SK-N-SH treated with all-trans-retinoic acid at 6 μM for 48 hours (cell line): ENCODE results near the gene ASAH2.

Experiments
- ATAC-seq: fragments of 200-7000 bp; cut with Tn5 transposase; 3 replicates; pipeline ENCODE4 v1.9.1; 2020; ENCODE audit warnings: mild to moderate bottlenecking, moderate library complexity
- ARNTL ChIP-seq: fragments of 450-650 bp; formaldehyde crosslinking; IDR thresholded peaks from 2 replicates; pipeline ENCODE4 v1.5.0; 2020; ENCODE audit warnings: low read depth, mild to moderate bottlenecking, moderate library complexity, borderline replicate concordance
- BACH2 ChIP-seq: fragments of 250-450 bp; sonication (Bioruptor Pico); IDR thresholded peaks from 2 replicates; pipeline ENCODE4 v1.9.0; 2021; ENCODE audit warnings: mild to moderate bottlenecking, borderline replicate concordance
- CSDC2 ChIP-seq: fragments of 250-450 bp; sonication (Bioruptor Pico); IDR thresholded peaks from 2 replicates; pipeline ENCODE4 v1.5.0; 2020; ENCODE audit warnings: mild to moderate bottlenecking, moderate library complexity
- ESRRG ChIP-seq: fragments of 250-450 bp; sonication (Bioruptor Pico); IDR thresholded peaks from 2 replicates; pipeline ENCODE4 v1.6.1; 2021; ENCODE audit warnings: mild to moderate bottlenecking
- GLIS3 ChIP-seq: fragments of 250-450 bp; sonication (Bioruptor Pico); IDR thresholded peaks from 2 replicates; pipeline ENCODE4 v1.5.0; 2020; ENCODE audit warnings: mild to moderate bottlenecking, moderate library complexity
- OSR1 ChIP-seq: fragments of 250-450 bp; sonication (Bioruptor Pico); IDR thresholded peaks from 2 replicates; pipeline ENCODE4 v1.8.0; 2022; ENCODE audit warnings: moderate library complexity, mild to moderate bottlenecking, inconsistent platforms
- PPARA ChIP-seq: fragments of 250-450 bp; sonication (Bioruptor Pico); IDR thresholded peaks from 2 replicates; pipeline ENCODE4 v1.5.0; 2020; ENCODE audit warnings: mild to moderate bottlenecking, borderline replicate concordance
- RARB ChIP-seq: fragments of 250-450 bp; sonication (Bioruptor Pico); IDR thresholded peaks from 2 replicates; pipeline ENCODE4 v1.8.0; 2021; ENCODE audit warnings: mild to moderate bottlenecking, moderate library complexity
- SNAI2 ChIP-seq: fragments of 250-450 bp; sonication (Bioruptor Pico); IDR thresholded peaks from 2 replicates; pipeline ENCODE4 v1.5.0; 2020; ENCODE audit warnings: mild to moderate bottlenecking, moderate library complexity
- TCF4 ChIP-seq: fragments of 250-450 bp; sonication (Bioruptor Pico); IDR thresholded peaks from 2 replicates; pipeline ENCODE4 v1.8.0; 2021; ENCODE audit warnings: mild to moderate bottlenecking, moderate library complexity, borderline replicate concordance
- TOX ChIP-seq: fragments of 250-450 bp; sonication (Bioruptor Pico); IDR thresholded peaks from 2 replicates; pipeline ENCODE4 v1.8.0; 2021; ENCODE audit warnings: mild to moderate bottlenecking, moderate library complexity, borderline replicate concordance
- ZFP3 ChIP-seq: fragments of 250-450 bp; sonication (Bioruptor Pico); IDR thresholded peaks from 2 replicates; pipeline ENCODE4 v1.5.0; 2020; ENCODE audit warnings: mild to moderate bottlenecking, moderate library complexity
- ZFP30 ChIP-seq: fragments of 450-650 bp; formaldehyde crosslinking; IDR thresholded peaks from 2 replicates; pipeline ENCODE4 v1.5.0; 2022; ENCODE audit warnings: mild to moderate bottlenecking, moderate library complexity
- ZNF565 ChIP-seq: fragments of 450-650 bp; formaldehyde crosslinking; conservative IDR thresholded peaks from 2 replicates; pipeline ENCODE4 v1.5.0; 2020; ENCODE audit warnings: low read depth, mild to moderate bottlenecking, moderate library complexity
- ZNF70 ChIP-seq: fragments of 450-650 bp; formaldehyde crosslinking; IDR thresholded peaks from 2 replicates; pipeline ENCODE4 v1.5.0; 2020; ENCODE audit warnings: mild to moderate bottlenecking, moderate library complexity
- ZNF8 ChIP-seq: fragments of 450-650 bp; formaldehyde crosslinking; IDR thresholded peaks from 2 replicates; pipeline ENCODE4 v1.5.0; 2020; ENCODE audit warnings: mild to moderate bottlenecking, moderate library complexity
- TF ChIP-seq, protein P1 (sequence below): fragments of 250-450 bp; sonication (Bioruptor Pico); IDR thresholded peaks from 2 replicates; pipeline ENCODE4 v1.5.0; 2020; ENCODE audit warnings: mild to moderate bottlenecking, moderate library complexity
- TF ChIP-seq, protein P2 (sequence below): fragments of 250-450 bp; sonication (Bioruptor Pico); IDR thresholded peaks from 2 replicates; pipeline ENCODE4 v1.5.1; 2020; ENCODE audit warnings: low read depth, mild to moderate bottlenecking, moderate library complexity
- TF ChIP-seq, protein P3 (sequence below): fragments of 250-450 bp; sonication (Bioruptor Pico); IDR thresholded peaks from 2 replicates; pipeline ENCODE4 v1.5.1; 2021; ENCODE audit warnings: mild to moderate bottlenecking, moderate library complexity
- TF ChIP-seq, protein P4 (sequence below): fragments of 250-450 bp; sonication (Bioruptor Pico); IDR thresholded peaks from 2 replicates; pipeline ENCODE4 v1.8.0; 2020; ENCODE audit warnings: mild to moderate bottlenecking, moderate library complexity, borderline replicate concordance

ASAH2 gene

DNA sequence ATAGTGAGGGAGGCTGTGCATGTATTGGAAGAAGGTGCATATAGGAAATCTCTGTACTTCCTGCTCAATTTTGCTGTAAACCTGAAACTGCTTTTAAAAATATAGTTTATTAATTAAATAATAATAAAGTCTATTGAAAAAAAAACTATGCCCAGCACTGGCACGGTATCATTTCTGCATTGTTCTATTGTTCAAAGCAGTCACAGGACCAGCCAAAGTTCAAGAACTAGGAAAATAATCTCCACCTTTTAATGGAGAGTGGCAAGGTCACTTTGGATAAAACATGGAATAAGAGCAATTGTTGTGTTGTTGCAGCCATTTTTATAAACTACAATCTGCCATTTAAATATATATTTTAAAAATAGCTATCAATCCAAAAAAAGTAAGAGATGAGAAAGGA lies 24.7 kb downstream of the ASAH2 start:
- TF ChIP-seq TOX (CRISPR knock-in tag) = no peak
- TF ChIP-seq ZFP30 (CRISPR knock-in tag) = no peak
- no peak for TF ChIP-seq PPARA (CRISPR knock-in tag)
- TF ChIP-seq ZNF8 (CRISPR knock-in tag) = no peak
- TF ChIP-seq RARB = no peak
- TF ChIP-seq SNAI2 = no peak
- TF ChIP-seq ZFP3 (CRISPR knock-in tag) = no peak
- no peak for TF ChIP-seq CSDC2
- TF ChIP-seq, protein P1, sequence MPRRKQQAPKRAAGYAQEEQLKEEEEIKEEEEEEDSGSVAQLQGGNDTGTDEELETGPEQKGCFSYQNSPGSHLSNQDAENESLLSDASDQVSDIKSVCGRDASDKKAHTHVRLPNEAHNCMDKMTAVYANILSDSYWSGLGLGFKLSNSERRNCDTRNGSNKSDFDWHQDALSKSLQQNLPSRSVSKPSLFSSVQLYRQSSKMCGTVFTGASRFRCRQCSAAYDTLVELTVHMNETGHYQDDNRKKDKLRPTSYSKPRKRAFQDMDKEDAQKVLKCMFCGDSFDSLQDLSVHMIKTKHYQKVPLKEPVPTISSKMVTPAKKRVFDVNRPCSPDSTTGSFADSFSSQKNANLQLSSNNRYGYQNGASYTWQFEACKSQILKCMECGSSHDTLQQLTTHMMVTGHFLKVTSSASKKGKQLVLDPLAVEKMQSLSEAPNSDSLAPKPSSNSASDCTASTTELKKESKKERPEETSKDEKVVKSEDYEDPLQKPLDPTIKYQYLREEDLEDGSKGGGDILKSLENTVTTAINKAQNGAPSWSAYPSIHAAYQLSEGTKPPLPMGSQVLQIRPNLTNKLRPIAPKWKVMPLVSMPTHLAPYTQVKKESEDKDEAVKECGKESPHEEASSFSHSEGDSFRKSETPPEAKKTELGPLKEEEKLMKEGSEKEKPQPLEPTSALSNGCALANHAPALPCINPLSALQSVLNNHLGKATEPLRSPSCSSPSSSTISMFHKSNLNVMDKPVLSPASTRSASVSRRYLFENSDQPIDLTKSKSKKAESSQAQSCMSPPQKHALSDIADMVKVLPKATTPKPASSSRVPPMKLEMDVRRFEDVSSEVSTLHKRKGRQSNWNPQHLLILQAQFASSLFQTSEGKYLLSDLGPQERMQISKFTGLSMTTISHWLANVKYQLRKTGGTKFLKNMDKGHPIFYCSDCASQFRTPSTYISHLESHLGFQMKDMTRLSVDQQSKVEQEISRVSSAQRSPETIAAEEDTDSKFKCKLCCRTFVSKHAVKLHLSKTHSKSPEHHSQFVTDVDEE (CRISPR knock-in tag) = no peak
- TF ChIP-seq ZNF70 (CRISPR knock-in tag) = no peak
- no peak for TF ChIP-seq ZNF565 (CRISPR knock-in tag)
- TF ChIP-seq GLIS3 = no peak
- no peak for TF ChIP-seq TCF4 (CRISPR knock-in tag)
- TF ChIP-seq BACH2 = no peak
- TF ChIP-seq, protein P2, sequence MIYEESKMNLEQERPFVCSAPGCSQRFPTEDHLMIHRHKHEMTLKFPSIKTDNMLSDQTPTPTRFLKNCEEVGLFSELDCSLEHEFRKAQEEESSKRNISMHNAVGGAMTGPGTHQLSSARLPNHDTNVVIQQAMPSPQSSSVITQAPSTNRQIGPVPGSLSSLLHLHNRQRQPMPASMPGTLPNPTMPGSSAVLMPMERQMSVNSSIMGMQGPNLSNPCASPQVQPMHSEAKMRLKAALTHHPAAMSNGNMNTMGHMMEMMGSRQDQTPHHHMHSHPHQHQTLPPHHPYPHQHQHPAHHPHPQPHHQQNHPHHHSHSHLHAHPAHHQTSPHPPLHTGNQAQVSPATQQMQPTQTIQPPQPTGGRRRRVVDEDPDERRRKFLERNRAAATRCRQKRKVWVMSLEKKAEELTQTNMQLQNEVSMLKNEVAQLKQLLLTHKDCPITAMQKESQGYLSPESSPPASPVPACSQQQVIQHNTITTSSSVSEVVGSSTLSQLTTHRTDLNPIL (CRISPR knock-in tag) = no peak
- no peak for ATAC-seq

DNA sequence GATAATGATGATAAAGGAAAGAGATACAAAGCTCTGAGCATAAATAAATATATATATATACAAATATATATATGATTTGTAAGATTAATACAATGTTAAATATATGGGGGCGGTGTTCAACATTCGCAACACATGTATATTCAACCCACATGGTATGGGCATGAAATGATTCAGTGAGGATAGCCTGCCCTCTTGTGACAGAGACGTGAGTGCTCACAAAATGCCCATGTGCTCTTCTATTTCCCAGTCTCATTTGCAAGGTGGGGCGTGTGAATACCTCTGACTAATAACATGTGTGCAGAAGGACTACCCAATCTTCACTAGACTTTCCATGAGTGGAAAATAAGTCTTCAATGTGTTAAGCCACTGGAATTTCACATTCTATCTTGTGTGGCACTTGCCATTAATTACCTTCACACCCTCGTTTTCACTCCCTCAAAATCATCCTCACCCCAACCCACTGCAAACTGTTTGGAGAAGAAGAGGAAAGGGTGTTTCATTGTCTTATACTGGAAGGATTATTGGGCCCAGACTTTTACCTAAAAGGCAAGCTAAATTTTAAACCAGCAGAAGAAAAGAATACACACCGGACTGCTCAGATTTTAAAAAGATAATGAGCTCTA lies 26.9 kb downstream of the ASAH2 start:
- TF ChIP-seq RARB (no peak), ARNTL (CRISPR knock-in tag) (no peak), CSDC2 (no peak)
- peak; percentile 100 for ATAC-seq

DNA sequence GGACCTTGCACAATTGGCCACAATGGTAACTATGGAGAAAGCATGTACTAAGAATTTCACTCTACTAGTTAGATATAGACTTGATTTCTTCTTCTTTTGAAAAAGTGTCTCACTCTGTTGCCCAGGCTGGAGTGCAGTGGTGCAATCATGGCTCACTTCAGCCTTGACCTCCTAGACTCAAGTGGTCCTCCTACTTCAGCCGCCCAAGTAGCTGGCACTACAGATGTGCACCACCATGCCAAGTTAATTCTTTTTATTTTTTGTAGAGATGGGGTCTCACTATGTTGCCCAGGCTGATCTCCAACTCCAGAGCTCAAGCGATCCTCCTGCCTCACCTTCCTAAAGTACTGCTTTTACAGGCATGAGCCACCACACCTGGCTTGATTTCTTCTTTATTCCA lies 29.1 kb downstream of the ASAH2 start:
- TF ChIP-seq, protein P3, sequence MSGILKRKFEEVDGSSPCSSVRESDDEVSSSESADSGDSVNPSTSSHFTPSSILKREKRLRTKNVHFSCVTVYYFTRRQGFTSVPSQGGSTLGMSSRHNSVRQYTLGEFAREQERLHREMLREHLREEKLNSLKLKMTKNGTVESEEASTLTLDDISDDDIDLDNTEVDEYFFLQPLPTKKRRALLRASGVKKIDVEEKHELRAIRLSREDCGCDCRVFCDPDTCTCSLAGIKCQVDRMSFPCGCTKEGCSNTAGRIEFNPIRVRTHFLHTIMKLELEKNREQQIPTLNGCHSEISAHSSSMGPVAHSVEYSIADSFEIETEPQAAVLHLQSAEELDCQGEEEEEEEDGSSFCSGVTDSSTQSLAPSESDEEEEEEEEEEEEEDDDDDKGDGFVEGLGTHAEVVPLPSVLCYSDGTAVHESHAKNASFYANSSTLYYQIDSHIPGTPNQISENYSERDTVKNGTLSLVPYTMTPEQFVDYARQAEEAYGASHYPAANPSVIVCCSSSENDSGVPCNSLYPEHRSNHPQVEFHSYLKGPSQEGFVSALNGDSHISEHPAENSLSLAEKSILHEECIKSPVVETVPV = no peak
- TF ChIP-seq TOX (CRISPR knock-in tag) = no peak
- TF ChIP-seq ESRRG = no peak
- TF ChIP-seq ZNF70 (CRISPR knock-in tag) = no peak
- TF ChIP-seq GLIS3 = no peak
- TF ChIP-seq, protein P1 (CRISPR knock-in tag) = no peak
- no peak for TF ChIP-seq OSR1 (CRISPR knock-in tag)
- no peak for TF ChIP-seq BACH2
- no peak for TF ChIP-seq ZNF8 (CRISPR knock-in tag)
- TF ChIP-seq ARNTL (CRISPR knock-in tag) = no peak
- TF ChIP-seq, protein P4, sequence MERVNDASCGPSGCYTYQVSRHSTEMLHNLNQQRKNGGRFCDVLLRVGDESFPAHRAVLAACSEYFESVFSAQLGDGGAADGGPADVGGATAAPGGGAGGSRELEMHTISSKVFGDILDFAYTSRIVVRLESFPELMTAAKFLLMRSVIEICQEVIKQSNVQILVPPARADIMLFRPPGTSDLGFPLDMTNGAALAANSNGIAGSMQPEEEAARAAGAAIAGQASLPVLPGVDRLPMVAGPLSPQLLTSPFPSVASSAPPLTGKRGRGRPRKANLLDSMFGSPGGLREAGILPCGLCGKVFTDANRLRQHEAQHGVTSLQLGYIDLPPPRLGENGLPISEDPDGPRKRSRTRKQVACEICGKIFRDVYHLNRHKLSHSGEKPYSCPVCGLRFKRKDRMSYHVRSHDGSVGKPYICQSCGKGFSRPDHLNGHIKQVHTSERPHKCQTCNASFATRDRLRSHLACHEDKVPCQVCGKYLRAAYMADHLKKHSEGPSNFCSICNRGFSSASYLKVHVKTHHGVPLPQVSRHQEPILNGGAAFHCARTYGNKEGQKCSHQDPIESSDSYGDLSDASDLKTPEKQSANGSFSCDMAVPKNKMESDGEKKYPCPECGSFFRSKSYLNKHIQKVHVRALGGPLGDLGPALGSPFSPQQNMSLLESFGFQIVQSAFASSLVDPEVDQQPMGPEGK (CRISPR knock-in tag) = no peak
- TF ChIP-seq RARB = no peak

More for the DNA sequence above, 29.1 kb downstream of the ASAH2 start:
- ATAC-seq = no peak
